Measurements from ENCODE around the gene ATXN1. TPM values are rescaled to one million over a fixed set of nuclear protein-coding genes. Genes with fewer than 3 reads are reported as not detected.
A peak's percentile ranks its signal among the peaks of the same experiment; 100 is the strongest.

Gene ATXN1
- total RNA-seq, 1 donor, result 48.5 TPM

DNA sequence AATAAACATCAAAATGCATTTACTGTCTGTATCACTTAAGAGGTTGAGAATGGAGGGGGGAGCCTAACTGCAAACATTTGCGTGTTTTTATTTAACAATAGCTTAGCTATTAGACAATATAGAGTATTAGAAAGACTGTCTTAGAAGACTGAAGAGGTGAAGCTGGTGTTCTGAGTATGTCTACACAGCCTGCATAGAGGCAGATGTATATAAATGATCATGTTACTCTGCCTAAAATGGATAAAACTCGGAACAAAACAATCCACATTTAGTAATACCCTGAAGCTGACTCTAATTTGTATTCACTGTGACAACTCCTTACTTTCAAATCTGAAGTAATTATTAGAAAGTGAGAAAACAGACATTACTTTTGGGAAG lies 340.9 kb downstream of the ATXN1 start:
- no peak overlapping the region for H3K4me3 ChIP-seq (ENCODE audit: insufficient read depth, low read length)
- TF ChIP-seq, protein P1, sequence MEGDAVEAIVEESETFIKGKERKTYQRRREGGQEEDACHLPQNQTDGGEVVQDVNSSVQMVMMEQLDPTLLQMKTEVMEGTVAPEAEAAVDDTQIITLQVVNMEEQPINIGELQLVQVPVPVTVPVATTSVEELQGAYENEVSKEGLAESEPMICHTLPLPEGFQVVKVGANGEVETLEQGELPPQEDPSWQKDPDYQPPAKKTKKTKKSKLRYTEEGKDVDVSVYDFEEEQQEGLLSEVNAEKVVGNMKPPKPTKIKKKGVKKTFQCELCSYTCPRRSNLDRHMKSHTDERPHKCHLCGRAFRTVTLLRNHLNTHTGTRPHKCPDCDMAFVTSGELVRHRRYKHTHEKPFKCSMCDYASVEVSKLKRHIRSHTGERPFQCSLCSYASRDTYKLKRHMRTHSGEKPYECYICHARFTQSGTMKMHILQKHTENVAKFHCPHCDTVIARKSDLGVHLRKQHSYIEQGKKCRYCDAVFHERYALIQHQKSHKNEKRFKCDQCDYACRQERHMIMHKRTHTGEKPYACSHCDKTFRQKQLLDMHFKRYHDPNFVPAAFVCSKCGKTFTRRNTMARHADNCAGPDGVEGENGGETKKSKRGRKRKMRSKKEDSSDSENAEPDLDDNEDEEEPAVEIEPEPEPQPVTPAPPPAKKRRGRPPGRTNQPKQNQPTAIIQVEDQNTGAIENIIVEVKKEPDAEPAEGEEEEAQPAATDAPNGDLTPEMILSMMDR (IDR thresholded peaks at IDR 0.05; ENCODE audit: extremely low read depth, low read depth, low read length), result no peak
- H3K9me3 ChIP-seq (ENCODE audit: low read depth, low read length), result no peaks in the 10 kb centered on the region
- H3K27me3 ChIP-seq (ENCODE audit: insufficient read depth, low read length), result no peaks in the 10 kb centered on the region
- peaks cover 21% of the 10 kb centered on the region for H3K4me1 ChIP-seq (ENCODE audit: insufficient read depth, low read length)
- H3K79me2 ChIP-seq (ENCODE audit: insufficient read depth, low read length), result no peaks in the 10 kb centered on the region
- H3K36me3 ChIP-seq (ENCODE audit: insufficient read depth, low read length), result no peaks in the 10 kb centered on the region
- no peak for DNase-seq (ENCODE audit: insufficient read length, low spot score, missing footprints)
- H3K4me2 ChIP-seq (ENCODE audit: insufficient read depth, low read length), result no peak overlapping the region
- H2AFZ ChIP-seq (ENCODE audit: low read length), result no peak overlapping the region
- H4K20me1 ChIP-seq (ENCODE audit: insufficient read depth, low read length), result no peaks in the 10 kb centered on the region
- H3K27ac ChIP-seq (ENCODE audit: low read depth, low read length), result peak overlapping the region; percentile 81

DNA sequence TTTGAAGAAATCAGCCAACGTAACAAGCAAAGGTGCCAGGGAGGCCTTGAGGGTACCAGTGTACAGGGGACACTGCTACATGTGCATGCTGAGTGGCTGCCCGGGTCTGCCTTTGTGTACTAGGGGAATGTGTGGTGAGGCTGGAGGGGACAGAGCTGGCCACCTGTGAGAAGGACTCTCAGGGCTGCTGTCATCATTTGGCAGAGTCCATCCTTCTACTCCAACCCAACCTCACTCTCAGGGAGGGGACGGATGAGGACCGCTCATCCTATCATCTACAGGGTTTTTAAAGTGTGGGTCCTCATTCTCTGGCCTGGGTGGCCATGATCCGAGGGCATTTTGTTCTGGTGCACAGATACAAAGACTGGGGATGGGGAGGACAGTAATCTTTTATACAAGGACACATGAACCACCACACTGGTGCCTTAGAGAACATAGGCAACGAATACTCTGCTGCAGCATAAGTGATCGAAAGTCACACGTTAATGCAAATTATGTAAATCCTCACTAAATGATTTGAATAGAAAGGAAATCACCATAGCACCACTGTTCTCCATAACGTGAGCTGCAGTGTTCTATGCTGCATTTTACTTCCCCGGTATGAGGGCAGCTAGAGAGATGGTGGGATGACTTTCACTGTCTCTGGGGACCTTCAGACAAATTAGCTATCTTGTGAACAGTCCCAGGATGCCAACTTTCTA lies 341.5 kb downstream of the ATXN1 start:
- DNase-seq (ENCODE audit: insufficient read length, low spot score, missing footprints), result no peak
- Histone ChIP-seq H3K9me3 (ENCODE audit: low read depth, low read length) (no peaks in the 10 kb centered on the region), H3K79me2 (ENCODE audit: insufficient read depth, low read length) (no peaks in the 10 kb centered on the region), H4K20me1 (ENCODE audit: insufficient read depth, low read length) (no peaks in the 10 kb centered on the region), H3K27me3 (ENCODE audit: insufficient read depth, low read length) (no peaks in the 10 kb centered on the region), H3K36me3 (ENCODE audit: insufficient read depth, low read length) (no peaks in the 10 kb centered on the region), H3K4me3 (ENCODE audit: insufficient read depth, low read length) (no peak overlapping the region), H3K4me2 (ENCODE audit: insufficient read depth, low read length) (no peak overlapping the region), H3K4me1 (ENCODE audit: insufficient read depth, low read length) (peaks cover 21% of the 10 kb centered on the region), H2AFZ (ENCODE audit: low read length) (no peak overlapping the region), H3K27ac (ENCODE audit: low read depth, low read length) (peak overlapping the region; percentile 81)
- TF ChIP-seq, protein P1 (IDR thresholded peaks at IDR 0.05; ENCODE audit: extremely low read depth, low read depth, low read length), result no peak

DNA sequence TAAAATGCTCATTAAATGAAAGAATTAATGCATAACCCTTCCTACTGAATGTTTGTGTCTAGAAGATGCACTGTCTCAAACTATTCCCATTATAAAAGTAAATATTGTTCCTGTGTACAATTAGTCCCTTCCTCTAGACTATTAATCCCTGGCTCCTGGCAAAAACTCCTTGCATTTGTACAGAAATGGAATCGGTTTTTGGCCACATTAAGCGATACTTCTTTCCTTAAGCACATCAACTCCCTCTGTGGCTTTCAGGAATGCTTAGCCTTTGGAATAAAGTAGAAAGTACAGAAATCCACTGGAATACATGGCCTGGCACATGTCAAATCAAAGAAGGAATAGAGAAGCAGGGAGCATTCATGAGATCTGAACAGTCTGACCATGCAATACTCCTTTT lies 343.1 kb downstream of the ATXN1 start:
- Histone ChIP-seq H2AFZ (ENCODE audit: low read length) (no peak overlapping the region), H3K4me1 (ENCODE audit: insufficient read depth, low read length) (peaks cover 30% of the 10 kb centered on the region), H3K9me3 (ENCODE audit: low read depth, low read length) (no peaks in the 10 kb centered on the region), H3K4me2 (ENCODE audit: insufficient read depth, low read length) (no peak overlapping the region), H4K20me1 (ENCODE audit: insufficient read depth, low read length) (no peaks in the 10 kb centered on the region), H3K36me3 (ENCODE audit: insufficient read depth, low read length) (no peaks in the 10 kb centered on the region), H3K79me2 (ENCODE audit: insufficient read depth, low read length) (no peaks in the 10 kb centered on the region), H3K4me3 (ENCODE audit: insufficient read depth, low read length) (no peak overlapping the region), H3K27ac (ENCODE audit: low read depth, low read length) (no peak overlapping the region), H3K27me3 (ENCODE audit: insufficient read depth, low read length) (no peaks in the 10 kb centered on the region)
- DNase-seq (ENCODE audit: insufficient read length, low spot score, missing footprints), result no peak
- TF ChIP-seq, protein P1 (IDR thresholded peaks at IDR 0.05; ENCODE audit: extremely low read depth, low read depth, low read length), result no peak

DNA sequence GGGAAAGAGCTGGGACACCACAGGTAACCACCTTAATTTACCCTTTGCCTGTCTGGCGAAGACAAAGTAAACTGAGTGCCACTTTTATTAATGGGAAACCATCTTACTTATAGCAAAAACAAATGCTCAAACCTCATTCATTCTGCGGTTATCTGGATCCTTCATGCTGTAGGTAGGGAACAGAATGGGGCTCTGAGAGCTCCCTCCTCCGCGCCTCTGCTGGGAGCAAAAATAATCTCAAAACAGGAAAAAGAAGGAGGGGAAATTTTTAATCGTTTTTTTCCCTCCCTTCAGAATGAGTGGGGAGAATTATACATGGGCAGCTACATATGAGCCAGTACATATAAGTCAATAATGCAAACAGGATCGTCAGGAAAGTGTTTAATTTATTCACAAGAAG lies 345.6 kb downstream of the ATXN1 start:
- no peak overlapping the region for H2AFZ ChIP-seq (ENCODE audit: low read length)
- H3K27ac ChIP-seq (ENCODE audit: low read depth, low read length), result no peak overlapping the region
- H3K4me3 ChIP-seq (ENCODE audit: insufficient read depth, low read length), result no peak overlapping the region
- peaks cover 17% of the 10 kb centered on the region for H3K4me1 ChIP-seq (ENCODE audit: insufficient read depth, low read length)
- H3K36me3 ChIP-seq (ENCODE audit: insufficient read depth, low read length), result no peaks in the 10 kb centered on the region
- no peak overlapping the region for H3K4me2 ChIP-seq (ENCODE audit: insufficient read depth, low read length)
- no peaks in the 10 kb centered on the region for H4K20me1 ChIP-seq (ENCODE audit: insufficient read depth, low read length)
- TF ChIP-seq, protein P1 (IDR thresholded peaks at IDR 0.05; ENCODE audit: extremely low read depth, low read depth, low read length), result no peak
- no peak for DNase-seq (ENCODE audit: insufficient read length, low spot score, missing footprints)
- H3K9me3 ChIP-seq (ENCODE audit: low read depth, low read length), result no peaks in the 10 kb centered on the region
- no peaks in the 10 kb centered on the region for H3K79me2 ChIP-seq (ENCODE audit: insufficient read depth, low read length)
- no peaks in the 10 kb centered on the region for H3K27me3 ChIP-seq (ENCODE audit: insufficient read depth, low read length)
